A549 (cell line): ENCODE measurements around the gene NEK2.
"Not testable (repeated sequence)": the region's sequence is repeated elsewhere in the genome, so short reads cannot be mapped to it uniquely, and the experiment has no call there.

Experiments
- CEBPB ChIP-seq, 2 experiments: fragments of >200 bp in 1 of 2; sonication (Bioruptor Twin) in 1 of 2; formaldehyde crosslinking in 1 of 2; IDR thresholded peaks; 2 replicates each; pipeline ENCODE4 v1.6.1; 2012 to 2016
- CTCF ChIP-seq: fragments of >200 bp; sonication (Bioruptor Twin); formaldehyde crosslinking; IDR thresholded peaks from 3 replicates; pipeline ENCODE4 v1.5.1; 2016
- EP300 ChIP-seq, 2 experiments: fragments of >200 bp; sonication (Bioruptor Twin); formaldehyde crosslinking; IDR thresholded peaks; 2 replicates in 1 of 2; 3 replicates in 1 of 2; pipeline ENCODE4 v1.6.1; 2016 to 2017
- ESRRA ChIP-seq: fragments of 150-350 bp; IDR thresholded peaks from 2 replicates; pipeline ENCODE4 v1.6.1; 2014; ENCODE audit warnings: mild to moderate bottlenecking, low read length, borderline replicate concordance
- HOXB13 ChIP-seq: fragments of 250-450 bp; sonication (Bioruptor Pico); IDR thresholded peaks from 2 replicates; pipeline ENCODE4 v1.5.0; 2020; ENCODE audit warnings: low read depth, mild to moderate bottlenecking, moderate library complexity
- JUNB ChIP-seq: fragments of >200 bp; sonication (Bioruptor Twin); formaldehyde crosslinking; IDR thresholded peaks from 2 replicates; pipeline ENCODE4 v1.6.1; 2016
- KDM5A ChIP-seq: fragments of 200-600 bp; sonication (generic); IDR thresholded peaks from 2 replicates; pipeline ENCODE4 v1.6.1; 2016; ENCODE audit warnings: antibody characterized with exemption, mild to moderate bottlenecking
- MAX ChIP-seq: IDR thresholded peaks from 2 replicates; pipeline ENCODE4 v1.6.1; 2012
- POLR2A ChIP-seq: IDR thresholded peaks from 2 replicates; pipeline ENCODE4 v1.6.1; 2012; ENCODE audit warnings: mild to moderate bottlenecking, low read length
- RFX5 ChIP-seq: fragments of 450-650 bp; IDR thresholded peaks from 2 replicates; pipeline ENCODE4 v1.7.1; 2014; ENCODE audit warnings: antibody characterized with exemption, mild to moderate bottlenecking, moderate library complexity
- SREBF2 ChIP-seq: fragments of 450-650 bp; IDR thresholded peaks from 2 replicates; pipeline ENCODE4 v1.6.1; 2014; ENCODE audit warnings: mild to moderate bottlenecking, moderate library complexity
- USF2 ChIP-seq: fragments of 450-650 bp; IDR thresholded peaks from 2 replicates; pipeline ENCODE4 v1.6.1; 2014; ENCODE audit warnings: antibody characterized with exemption
- ZFP36 ChIP-seq: fragments of 450-650 bp; IDR thresholded peaks from 2 replicates; pipeline ENCODE4 v1.6.1; 2014; ENCODE audit warnings: borderline replicate concordance; ENCODE audit not compliant: partially characterized antibody

- not testable (repeated sequence) for TF ChIP-seq ZFP36; CEBPB (IDR thresholded peaks at IDR 0.05); CTCF; POLR2A; MAX; USF2; ESRRA; EP300 (IDR thresholded peaks at IDR 0.05); RFX5; SREBF2; KDM5A; JUNB; HOXB13 (CRISPR knock-in tag)
Observed at GRCh38 chr1:211625866-211626265, 49.6 kb downstream of the NEK2 start.
